ENCODE data around the gene ANGEL1.

ANGEL1 gene

GRCh38 chr14:76778546-76779215, 34.0 kb downstream of the ANGEL1 start:
- DNase-seq: no peak

GRCh38 chr14:76777721-76778120, 35.0 kb downstream of the ANGEL1 start:
- peak in 1 of 2 experiments; percentile 7 for DNase-seq

- DNase-seq: no peak
Measured at GRCh38 chr14:76776428-76777251, 36.0 kb downstream of the ANGEL1 start.

- DNase-seq: no peak
Measured at GRCh38 chr14:76775695-76776427, 36.8 kb downstream of the ANGEL1 start.

GRCh38 chr14:76774821-76775694, 37.6 kb downstream of the ANGEL1 start:
- DNase-seq: peak in 1 of 2 experiments; percentile 10

- DNase-seq: peak in 1 of 2 experiments; percentile 12
Measured at GRCh38 chr14:76773956-76774820, 38.5 kb downstream of the ANGEL1 start.

- DNase-seq: peak in 1 of 2 experiments; percentile 14
Measured at GRCh38 chr14:76773188-76773885, 39.3 kb downstream of the ANGEL1 start.

- DNase-seq: peak in 1 of 2 experiments; percentile 11
Measured at GRCh38 chr14:76772300-76773187, 40.1 kb downstream of the ANGEL1 start.

- peak in 1 of 2 experiments; percentile 7 for DNase-seq
Measured at GRCh38 chr14:76771437-76771980, 41.2 kb downstream of the ANGEL1 start.

- peak in 1 of 2 experiments; percentile 11 for DNase-seq
Measured at GRCh38 chr14:76770521-76771436, 41.9 kb downstream of the ANGEL1 start.

GRCh38 chr14:76769636-76770292, 42.9 kb downstream of the ANGEL1 start:
- peak in 1 of 2 experiments; percentile 9 for DNase-seq

- DNase-seq: no peak
Measured at GRCh38 chr14:76768671-76769500, 43.8 kb downstream of the ANGEL1 start.

- DNase-seq: peak; percentile 66 to 74
Measured at GRCh38 chr14:76767681-76768656, 44.7 kb downstream of the ANGEL1 start.

- peak in 1 of 2 experiments; percentile 8 for DNase-seq
Measured at GRCh38 chr14:76765461-76765931, 47.2 kb downstream of the ANGEL1 start.
